Renal pelvis (tissue), 4 donors: Measurements from ENCODE around the gene SLC9A4. TPM values are rescaled to one million over a fixed set of nuclear protein-coding genes. Genes with fewer than 3 reads are reported as not detected.

Experiments used
- DNase-seq: peaks from one replicate; pipeline ENCODE4 v3.0.0-alpha.2; 2013
- polyA plus RNA-seq, 3 donors: library from polyadenylated mRNA; unstranded; fragments of 120-200 nt; gene quantifications; one replicate each; pipeline ENCODE4 v1.2.1, GENCODE V29; 2013; ENCODE audit not compliant: insufficient read length in 3 of 3

SLC9A4 gene
- polyA plus RNA-seq, 3 donors: 5.5 to 13.2 (median 6.7) TPM

DNA sequence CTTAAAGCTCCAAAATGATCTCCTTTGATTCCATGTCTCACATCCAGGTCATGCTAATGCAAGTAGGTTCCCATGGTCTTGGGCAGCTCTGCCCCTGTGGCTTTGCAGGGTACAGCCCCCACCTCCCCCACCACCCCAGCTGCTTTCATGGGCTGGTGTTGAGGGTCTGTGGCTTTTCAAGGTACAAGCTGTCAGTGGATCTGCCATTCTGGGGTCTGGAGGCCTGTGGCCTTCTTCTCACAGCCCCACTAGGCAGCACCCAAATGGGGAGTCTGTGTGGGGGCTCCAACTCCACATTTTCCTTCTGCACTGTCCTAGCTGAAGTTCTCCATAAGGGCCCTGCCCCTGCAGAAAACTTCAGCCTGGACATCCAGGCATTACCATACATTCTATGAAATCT, 19.0 kb downstream of the SLC9A4 start:
- no peak for DNase-seq

DNA sequence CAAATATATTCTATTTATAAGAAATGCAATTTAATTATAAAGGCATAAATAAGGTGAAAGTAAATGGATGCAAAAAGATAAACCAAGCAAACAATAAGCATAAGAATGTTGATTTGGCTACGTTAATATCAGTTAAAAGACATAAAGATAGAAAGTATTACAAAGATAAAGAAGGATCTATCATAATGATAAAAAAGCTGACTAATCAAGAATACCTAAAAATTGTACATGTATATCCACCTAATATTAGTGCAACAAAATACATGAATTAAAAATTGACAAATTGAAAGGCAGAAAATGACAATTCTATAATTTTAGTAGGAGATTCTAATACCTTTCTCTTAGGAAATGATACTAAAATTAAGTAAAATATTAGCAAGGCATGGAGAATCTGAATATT, 21.5 kb downstream of the SLC9A4 start:
- DNase-seq: no peak

DNA sequence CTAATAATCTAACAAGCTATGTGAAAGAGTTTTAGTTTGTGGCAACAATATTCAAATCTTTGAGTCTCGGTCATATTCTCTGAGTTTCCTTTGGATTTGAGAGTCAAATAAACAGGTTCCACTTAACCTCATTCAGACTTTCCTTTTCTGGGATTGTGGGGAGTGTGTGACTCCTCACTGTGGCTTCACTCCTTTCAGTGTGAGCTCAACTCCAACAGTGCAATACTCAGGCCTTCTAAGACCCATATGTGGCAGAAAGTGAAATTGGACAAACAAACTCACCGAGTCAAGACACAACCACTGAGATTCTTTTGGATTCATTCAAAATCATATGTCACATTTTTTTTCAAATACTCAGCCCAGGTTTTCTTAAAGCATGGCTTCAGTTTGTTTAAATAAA, 25.4 kb downstream of the SLC9A4 start:
- DNase-seq: no peak

DNA sequence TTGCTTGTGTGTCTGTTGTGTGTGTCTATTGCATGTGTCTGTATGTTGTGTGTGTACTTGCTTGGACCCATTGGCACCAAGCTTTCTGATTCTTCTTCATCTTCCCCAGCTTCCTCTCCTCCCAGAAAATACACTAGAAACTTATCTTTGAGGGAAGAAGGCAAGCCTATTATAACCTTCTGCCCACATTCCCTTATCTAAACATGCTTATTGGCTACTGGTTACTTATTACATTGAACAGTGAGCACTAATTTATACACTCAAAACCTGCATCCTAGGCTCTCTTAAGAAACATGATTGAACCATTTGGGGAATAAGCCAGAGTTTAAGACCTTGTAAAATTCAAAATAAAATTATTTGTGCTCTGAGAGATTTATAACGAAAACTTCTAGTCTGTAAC, 26.5 kb downstream of the SLC9A4 start:
- DNase-seq: no peak

DNA sequence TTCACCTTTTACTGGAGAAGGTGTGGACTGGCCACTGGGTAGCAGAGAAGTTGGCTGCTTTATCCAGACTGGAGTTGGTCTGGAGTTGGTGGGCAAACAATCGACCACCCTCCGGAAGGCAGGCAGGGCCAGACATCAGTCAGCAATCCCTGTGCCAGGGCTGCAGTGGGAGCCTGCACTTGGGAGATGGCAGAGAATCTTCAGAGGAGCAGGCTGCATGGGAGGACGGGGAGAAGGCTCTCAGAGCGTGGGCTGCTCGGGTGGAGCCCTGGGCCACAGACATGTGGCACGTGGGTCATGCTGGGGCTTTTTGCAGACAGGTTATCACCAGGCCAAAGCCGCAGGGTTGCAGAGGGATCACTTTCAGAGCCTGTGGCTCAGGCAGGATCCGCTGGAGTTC, 29.6 kb downstream of the SLC9A4 start:
- DNase-seq: no peak

DNA sequence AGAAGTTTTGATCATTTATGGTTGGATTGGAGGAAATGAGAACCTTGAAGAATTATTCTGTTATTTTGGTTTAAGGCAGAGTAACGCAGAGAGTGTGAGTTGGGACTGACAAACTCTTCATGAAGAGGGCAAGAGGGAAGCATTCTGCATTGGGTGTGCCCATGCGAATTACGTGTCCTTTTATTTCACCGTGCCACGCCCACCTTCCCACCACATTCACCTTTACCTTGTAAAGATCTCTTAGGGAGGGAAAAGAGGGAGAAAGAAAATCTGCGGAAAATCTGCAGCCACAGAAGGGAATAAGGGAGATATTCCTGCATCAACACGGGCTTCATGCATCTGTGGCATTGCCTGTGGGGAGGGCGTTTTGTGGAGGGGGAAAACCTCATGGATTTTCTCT, 31.8 kb downstream of the SLC9A4 start:
- no peak for DNase-seq

DNA sequence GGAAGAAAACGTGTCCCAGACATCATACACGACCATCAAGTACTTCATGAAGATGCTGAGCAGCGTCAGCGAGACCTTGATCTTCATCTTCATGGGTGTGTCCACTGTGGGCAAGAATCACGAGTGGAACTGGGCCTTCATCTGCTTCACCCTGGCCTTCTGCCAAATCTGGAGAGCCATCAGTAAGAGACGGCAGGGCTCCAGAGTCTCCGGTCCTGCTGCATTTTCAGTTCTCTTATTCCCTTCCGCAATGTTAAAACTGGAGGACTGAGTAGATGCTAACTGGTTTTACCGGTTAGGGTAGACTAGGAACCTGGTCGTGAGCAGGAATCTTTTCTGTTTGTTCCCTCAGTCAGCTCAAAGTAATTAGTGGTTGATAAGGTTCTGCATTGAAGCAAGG, 32.3 kb downstream of the SLC9A4 start:
- DNase-seq: peak; percentile 47

DNA sequence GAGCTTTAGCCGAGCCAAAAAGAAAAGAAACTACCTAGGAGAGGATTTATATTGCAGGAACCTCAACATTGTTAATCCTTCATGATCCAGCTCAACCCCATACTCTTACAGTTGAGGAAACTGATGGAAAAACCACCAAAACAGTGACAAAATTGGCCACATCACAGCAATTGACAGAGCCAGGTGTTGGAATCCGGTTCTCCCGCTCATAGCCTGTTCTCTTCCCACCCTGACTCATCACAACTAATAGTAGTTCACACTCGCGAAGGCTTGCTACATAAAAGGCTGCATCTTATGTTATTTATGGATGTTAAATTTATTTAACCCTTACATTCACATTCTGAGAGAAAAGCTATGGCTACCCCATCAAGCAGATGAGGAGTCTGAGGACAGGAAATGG, 33.7 kb downstream of the SLC9A4 start:
- DNase-seq: no peak

DNA sequence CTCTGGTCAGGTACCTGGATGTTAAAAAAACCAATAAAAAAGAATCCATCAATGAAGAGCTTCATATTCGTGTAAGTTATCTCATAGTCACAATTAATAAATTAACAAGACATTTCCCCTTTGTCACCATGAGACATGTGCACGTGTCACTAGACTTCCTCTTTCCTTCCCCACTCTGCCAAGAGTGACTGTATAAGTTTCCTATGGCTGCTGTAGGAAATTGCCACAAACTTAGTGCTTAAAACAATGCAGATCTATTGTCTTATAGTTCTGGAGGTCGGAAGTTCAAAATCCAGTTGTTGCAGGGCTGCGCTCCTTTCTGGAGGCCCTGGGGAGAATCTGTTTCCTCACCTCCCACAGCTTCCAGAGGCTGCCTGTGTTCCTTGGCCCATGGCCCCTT, 35.8 kb downstream of the SLC9A4 start:
- DNase-seq: no peak

DNA sequence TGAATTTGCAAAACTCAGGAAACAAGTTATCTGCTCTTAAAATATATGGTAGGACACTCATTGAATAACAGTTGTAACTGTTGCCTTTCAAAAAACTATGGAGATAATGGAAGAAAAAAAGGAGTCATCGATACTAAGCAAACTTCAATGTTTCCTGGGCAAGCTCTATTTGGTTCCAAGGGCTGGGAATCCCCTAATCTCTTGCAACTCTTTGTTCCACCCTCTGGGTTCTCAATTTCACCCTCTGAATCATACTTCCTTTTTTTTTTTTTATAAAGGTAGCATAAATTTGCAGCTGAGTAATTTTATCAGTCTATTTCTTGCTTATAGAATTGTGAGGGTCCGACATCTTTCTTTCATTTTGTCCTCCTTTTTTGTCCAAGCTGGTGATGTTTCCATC, 36.7 kb downstream of the SLC9A4 start:
- DNase-seq: no peak

DNA sequence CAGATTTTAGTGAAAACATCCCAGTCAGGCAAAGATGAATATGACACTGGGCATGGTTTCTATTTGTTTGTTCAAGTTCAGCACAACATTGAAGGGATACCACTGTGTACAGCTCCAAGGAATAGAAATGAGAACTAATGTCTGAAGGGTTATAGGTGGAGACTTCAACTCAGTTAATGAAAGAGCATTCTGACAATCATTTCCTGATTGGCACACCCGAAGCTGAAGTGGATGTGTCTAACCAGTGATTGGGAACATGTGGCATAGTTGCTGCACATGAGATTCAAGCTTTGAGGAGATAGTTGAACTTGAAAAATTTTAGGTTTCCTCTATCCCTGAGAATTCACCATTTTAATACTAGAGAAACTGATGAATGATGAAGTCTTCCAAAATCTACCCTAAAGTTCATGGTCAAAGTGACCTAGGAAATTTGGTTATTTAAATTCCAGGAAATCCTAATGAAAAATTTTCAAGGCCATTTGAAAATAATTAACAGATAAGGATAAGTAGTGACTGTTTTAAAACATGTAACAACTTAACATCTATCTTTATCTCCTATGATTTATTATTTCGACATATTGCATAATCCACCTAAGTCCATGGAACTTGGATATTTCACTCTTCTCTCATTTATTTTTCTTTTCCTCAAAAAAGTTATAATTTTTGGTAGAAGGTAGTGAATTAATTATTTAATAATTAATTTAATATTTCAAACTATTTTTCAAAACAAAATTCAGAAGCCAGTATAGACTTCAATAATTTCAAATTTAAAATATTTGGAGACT, 38.0 kb downstream of the SLC9A4 start:
- no peak for DNase-seq

DNA sequence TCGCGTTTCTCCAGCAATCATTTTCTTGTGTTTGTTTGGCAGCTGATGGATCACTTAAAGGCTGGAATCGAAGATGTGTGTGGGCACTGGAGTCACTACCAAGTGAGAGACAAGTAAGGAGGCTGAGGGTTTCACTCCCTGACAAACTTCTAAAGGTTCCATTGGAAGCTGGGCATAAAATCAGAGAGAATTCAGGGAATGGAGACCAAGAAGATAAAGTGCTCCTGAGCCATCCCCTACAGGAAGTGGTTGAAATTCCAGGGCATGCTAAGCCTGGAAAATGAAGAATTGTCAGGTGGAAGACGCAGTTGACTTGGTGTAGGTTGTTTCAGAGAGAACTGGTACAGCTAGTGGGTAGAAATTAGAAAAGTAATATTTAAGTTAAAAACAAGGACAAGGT, 39.1 kb downstream of the SLC9A4 start:
- no peak for DNase-seq

DNA sequence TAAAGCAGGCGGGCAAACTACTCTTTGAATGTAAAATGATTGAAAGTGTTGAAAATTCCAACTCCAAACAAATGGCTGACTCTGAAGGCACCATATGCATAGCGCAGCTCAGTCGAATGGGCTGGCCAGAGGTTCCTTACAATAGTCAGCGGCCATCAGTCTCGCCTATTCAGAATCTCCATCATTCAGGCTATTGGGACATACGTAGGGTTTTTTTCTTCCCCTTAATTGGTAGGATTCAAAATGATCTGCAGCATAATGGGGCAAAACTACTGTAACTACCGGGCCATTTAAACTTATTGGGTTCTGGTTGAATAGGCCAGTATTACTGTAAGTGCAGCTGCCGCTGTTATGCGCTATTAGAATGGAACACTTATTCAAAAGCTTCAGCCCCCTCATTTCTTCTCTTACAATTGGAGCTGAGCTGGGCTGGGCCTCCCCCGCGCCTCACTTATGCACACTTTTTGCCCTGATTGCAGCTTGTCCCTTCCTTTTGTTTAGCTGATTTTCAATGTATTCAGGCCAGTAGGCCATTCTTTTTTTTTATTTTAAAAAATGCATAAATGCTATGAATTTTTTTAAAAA, 40.4 kb downstream of the SLC9A4 start:
- DNase-seq: no peak

DNA sequence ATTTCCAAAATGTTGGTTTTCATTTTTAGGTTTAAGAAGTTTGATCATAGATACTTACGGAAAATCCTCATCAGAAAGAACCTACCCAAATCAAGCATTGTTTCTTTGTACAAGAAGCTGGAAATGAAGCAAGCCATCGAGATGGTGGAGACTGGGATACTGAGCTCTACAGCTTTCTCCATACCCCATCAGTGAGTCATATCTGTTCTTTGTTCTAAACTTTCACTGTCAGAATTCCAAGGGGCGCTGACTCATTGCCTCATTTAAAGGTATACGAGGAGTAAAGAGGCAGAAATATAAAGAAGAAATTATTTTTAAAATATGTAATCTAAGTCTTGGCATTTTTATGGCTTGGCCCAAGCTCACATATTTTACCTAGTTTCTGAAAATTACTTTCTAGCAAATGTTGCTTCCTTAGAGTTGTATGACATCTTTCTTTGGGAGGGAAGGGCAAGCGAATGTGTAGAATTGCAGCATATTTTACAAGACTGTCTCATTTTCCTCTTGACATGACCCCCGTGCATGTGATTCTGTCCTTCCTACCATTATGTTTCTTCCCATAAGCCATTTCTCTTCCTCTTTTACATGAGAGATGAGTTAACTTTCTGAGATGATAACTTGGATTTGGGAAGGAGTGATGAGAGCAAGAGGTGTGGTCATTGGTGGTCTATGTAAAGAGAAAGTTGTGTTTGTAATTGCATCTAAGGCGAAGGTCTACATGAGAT, 41.2 kb downstream of the SLC9A4 start:
- no peak for DNase-seq

DNA sequence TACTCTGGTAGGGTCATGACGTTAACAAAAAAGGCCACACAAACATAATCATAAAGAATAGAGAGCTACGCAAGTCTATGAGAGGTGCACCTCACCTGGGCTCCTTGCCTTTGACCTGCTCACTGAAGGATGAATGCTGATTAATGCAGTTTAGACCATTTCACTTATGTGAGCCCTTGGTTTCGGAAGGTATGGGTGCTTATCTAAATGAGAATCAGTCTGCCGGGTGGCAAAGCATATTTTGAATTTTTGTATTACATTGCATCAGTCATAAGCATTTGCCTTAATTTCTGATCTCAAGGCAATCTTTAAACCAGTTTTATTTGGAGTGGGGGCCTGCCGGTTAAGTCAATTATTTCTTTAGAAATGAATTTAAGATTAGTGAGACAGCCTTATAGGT, 42.8 kb downstream of the SLC9A4 start:
- peak; percentile 27 for DNase-seq

DNA sequence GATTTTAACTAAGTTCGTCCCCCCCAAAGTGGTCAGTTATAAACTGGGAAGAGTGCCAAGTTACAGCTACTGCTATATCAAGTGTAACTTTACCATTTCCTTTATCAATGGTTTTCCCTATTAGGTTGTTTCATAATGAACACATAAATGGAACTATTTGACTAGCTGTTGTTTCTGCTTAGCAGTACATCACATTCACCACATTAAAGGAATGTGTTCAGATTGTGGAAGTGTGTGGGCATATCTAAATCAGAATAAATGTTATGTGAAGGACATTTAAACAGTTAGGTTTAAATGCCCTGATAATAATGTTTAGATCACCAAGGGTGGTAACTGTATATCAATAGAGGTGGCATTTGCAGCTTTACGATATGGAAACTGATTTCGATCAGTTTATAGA, 45.1 kb downstream of the SLC9A4 start:
- DNase-seq: no peak

DNA sequence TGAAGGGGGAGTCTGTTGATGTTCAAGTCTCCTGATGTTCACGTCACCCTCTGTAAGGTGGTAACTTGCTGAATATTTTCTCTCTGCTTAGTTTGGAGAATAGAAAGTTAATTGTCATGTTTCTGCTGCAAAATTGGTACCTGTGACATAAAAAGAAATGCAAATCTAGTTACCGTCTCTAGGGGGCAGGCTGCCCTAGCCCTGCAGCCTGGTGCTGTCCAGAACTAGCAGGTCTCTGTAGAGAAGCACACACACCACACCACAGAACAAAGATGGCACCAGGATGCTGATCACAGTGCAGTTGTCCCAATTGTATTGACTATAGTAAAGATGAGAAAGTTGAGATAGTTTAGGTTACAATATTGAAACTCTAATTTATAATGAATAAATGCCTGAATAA, 47.0 kb downstream of the SLC9A4 start:
- no peak for DNase-seq

DNA sequence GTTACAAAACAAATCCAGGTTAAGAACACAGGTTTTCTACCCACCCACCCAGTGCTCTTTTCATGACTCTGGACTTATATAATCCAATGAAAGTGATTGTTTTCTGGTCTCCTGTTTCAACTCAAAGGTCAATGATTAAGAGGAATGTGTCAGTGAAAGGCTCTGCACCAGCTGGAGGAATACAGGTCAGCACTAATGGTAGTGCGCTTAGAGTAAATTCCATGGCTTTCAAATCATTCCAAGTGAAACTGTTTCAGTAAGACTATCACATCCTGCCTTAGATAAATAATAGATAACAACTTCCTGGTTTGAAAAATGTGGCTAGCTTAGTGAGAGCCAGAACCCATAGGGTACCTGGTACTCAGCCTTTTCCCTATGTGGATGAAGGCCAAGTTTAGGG, 47.8 kb downstream of the SLC9A4 start:
- DNase-seq: no peak

DNA sequence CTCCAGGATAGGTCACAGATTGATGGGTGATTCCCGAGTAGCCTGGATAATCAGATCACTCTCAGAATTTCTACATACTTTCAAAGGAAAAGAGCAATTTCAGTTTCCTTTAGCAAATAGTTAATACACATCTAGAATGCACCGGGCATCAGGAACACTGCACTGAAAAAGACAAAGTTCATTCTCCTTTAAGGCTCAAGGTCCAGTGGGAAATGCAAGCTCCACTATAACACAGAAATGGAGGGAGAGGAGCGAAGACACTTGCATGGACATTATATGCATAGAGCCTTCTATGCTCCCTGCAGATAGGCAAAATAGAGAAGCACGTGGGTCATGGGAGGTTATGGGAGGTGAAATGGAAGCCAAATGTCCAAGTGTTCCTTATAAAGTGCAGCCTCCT, 49.1 kb downstream of the SLC9A4 start:
- DNase-seq: no peak

DNA sequence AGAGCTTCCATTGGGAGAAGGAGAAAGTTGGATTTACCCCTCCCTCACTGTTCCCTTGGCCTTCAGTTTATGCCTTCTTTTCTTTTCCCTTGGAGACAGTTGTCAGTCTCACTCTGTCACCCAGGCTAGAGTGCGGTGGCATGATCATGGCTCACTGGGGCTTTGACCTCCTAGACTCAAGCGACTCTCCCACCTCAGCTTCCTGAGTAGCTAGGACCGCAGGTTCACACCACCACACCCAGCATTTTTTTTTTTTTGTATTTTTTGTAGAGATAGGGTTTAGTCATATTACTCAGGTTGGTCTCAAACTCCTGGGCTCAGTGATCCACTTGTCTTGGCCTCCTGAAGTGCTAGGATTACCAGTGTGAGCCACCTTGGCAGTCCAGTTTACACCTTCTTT, 49.9 kb downstream of the SLC9A4 start:
- no peak for DNase-seq

DNA sequence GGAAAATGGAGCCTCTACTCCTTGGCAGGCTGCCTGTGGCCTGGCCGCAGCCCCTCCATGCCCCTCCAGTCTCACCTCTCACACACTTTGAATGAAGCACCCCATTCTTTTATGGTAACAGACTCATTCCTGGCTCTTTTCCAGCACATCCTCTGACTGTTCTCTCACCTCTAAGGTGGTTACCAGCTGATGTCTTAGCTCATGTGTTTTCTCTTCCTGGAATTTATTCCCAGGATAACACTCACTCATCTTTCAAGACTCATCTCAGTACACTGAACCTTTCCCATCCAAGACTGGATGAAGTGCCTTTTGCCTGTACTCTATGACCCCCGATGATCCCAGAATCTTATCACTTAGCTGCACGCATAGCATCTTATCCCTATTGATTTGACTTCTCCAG, 50.6 kb downstream of the SLC9A4 start:
- no peak for DNase-seq

DNA sequence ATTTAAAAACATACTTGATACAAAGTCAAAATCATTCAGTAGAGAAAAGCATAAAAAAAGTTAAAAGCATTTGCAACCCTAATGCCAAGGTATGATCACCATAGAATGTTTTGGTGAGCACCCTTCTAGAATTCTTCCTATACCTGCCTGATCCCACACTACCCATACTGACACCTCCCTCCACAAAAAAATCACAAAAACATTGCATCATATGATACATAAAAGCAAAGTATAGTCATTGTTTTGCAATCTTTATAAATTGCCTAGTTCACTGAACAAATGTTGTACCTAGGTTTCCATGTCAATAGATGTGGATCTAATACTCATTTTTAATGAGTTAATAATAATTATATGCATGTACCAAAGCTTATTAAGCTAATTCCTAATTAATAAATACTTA, 54.1 kb downstream of the SLC9A4 start:
- no peak for DNase-seq

DNA sequence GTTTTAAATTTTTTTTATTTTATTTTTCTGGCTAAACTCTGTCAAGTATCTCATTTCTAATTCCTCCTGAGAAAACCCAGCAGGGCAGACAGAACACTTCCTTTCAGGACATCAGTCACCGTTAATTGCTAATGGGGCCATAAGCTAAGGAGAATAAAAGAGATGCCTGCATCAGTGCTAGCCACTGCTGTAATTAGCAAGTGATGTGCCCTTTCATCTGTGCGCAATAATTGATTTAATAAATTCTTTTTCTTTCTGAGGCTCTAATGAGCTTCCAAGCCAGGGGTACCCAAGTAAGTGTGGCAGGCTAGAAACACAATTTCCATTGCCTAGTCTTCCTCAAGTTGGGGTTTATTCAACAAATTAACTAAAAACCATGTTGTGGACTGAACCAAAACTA, 65.5 kb downstream of the SLC9A4 start:
- DNase-seq: no peak
